GM12892 (cell line): ENCODE results near the gene SAV1.
"Not testable (repeated sequence)": the region's sequence is repeated elsewhere in the genome, so short reads cannot be mapped to it uniquely, and the experiment has no call there.

Experiments used
- POLR2A ChIP-seq: IDR thresholded peaks from 2 replicates; pipeline ENCODE4 v1.6.1; 2011; ENCODE audit warnings: low read depth, low read length, control low read depth
- POLR2AphosphoS5 ChIP-seq: IDR thresholded peaks from 2 replicates; pipeline ENCODE4 v1.6.1; 2011; ENCODE audit warnings: low read depth, low read length, control low read depth
- TAF1 ChIP-seq: IDR thresholded peaks from 2 replicates; pipeline ENCODE4 v1.6.1; 2011; ENCODE audit warnings: low read depth, mild to moderate bottlenecking, control low read depth, low read length, borderline replicate concordance

- not testable (repeated sequence) for TF ChIP-seq POLR2A, POLR2AphosphoS5, TAF1
Measured at GRCh38 chr14:50665300-50665699, 2.8 kb downstream of the SAV1 start.
